ENCODE data around the gene MYMK.

DNA sequence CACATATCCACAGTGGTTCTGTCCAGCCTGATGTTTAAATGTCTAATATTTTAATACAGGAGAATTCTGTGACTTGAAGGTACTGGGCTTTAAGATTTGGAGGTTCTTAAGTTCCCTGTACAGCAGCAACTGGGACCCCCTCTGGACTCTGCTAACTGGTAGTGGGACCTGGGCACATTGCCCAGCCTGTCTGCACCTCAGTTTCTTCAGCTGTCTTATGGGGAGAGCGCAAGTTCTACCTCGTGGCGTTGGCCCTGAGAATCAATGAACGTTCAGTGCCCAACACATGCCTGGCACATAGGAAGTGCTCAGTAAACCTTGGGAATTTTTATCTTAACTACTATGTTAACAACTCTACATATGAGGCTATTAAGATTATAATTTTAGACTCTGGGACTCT is 47.3 kb downstream of the MYMK start:
- no peak for TF ChIP-seq POLR2A (IDR thresholded peaks at IDR 0.05)
- TF ChIP-seq, protein P1, sequence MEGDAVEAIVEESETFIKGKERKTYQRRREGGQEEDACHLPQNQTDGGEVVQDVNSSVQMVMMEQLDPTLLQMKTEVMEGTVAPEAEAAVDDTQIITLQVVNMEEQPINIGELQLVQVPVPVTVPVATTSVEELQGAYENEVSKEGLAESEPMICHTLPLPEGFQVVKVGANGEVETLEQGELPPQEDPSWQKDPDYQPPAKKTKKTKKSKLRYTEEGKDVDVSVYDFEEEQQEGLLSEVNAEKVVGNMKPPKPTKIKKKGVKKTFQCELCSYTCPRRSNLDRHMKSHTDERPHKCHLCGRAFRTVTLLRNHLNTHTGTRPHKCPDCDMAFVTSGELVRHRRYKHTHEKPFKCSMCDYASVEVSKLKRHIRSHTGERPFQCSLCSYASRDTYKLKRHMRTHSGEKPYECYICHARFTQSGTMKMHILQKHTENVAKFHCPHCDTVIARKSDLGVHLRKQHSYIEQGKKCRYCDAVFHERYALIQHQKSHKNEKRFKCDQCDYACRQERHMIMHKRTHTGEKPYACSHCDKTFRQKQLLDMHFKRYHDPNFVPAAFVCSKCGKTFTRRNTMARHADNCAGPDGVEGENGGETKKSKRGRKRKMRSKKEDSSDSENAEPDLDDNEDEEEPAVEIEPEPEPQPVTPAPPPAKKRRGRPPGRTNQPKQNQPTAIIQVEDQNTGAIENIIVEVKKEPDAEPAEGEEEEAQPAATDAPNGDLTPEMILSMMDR (IDR thresholded peaks at IDR 0.05) = no peak

All from uterus (tissue), 2 donors.